ENCODE measurements around the gene AK3.
"Not testable (repeated sequence)": the region's sequence is repeated elsewhere in the genome, so short reads cannot be mapped to it uniquely, and the experiment has no call there.

The AK3 gene

DNA sequence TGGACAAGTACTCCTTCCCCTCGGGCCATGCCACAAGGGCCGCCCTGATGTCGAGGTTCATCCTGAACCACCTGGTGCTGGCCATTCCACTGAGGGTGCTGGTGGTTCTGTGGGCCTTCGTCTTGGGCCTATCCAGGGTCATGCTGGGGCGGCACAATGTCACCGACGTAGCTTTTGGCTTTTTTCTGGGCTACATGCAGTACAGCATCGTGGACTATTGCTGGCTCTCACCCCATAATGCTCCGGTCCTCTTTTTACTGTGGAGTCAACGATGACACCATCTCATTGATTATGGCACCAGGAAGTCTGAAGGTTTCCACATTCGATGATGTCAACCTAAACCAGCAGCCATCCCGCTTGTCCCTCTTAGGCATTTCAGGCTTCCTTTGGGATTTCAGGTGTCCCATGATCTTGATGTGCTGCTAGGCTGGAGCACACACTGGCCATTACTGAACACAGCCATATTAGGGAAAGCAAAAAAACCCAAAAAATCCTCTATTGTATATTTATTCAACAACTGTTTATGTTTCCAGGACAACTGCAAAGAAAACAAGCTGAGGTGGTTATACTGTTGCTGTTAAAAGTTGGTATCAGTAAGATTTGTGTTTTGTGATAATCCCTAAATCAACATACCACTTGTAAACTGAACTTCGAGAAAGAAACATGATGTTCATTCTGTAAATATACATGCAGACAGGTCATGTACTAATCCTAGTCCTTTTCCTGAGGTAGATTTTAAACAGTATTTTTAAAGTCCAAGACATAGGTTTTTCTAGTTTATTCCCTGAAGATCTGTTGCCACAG is 77.8 kb downstream of the AK3 start:
- DNase-seq, result no peak

DNA sequence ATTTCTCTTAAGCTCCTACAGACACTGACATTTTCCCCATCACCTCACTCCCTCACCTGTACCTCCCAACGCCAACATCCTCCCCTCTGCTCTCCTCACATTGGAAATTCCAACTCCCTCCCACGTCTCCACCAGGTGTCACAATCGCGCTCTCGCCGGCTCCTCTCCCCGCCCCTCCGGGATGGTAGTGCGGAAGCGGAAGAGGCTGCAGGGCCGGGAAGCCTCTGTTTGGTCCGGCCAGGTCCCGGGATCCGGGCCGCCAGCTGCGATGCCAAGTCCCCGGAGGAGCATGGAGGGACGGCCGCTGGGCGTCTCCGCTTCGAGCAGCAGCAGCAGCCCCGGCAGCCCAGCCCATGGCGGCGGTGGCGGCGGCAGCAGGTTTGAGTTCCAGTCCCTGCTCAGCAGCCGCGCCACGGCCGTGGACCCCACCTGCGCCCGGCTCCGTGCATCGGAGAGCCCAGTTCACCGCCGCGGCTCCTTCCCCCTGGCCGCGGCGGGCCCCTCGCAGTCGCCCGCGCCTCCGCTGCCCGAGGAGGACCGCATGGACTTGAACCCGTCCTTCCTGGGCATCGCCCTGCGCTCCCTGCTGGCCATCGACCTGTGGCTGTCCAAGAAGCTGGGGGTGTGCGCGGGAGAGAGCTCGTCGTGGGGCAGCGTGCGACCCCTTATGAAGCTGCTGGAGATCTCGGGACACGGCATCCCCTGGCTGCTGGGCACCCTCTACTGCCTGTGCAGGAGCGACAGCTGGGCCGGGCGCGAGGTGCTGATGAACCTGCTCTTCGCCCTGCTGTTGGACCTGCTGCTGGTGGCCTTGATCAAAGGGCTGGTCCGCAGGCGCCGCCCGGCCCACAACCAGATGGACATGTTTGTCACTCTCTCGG is 78.7 kb downstream of the AK3 start, which contains the start of gene PLPP6:
PLPP6 (plus strand) TSS at position 187 of the 881 bp plus-strand sequence; CDS start at position 269, 82 bp downstream.
- peak; percentile 90 for DNase-seq

DNA sequence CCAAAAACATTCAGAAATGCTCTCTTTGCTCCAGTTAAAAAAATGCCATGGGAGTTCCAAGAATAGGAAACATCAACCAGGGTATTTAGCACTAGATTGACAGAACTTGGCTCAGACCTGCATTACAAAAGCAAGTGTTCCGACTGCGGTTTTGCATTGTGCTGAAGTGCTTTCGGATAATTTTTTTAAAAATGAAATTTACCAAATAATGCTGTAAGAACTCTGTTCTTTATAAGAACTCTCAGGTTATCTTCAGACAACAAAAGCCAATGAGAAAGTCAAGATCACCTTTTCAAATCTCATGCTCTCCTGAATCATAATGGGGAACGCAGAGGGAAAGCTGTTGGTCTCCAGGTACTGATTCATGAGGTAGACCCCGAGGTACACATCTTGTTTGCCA is 79.4 kb downstream of the AK3 start:
- DNase-seq, result no peak

DNA sequence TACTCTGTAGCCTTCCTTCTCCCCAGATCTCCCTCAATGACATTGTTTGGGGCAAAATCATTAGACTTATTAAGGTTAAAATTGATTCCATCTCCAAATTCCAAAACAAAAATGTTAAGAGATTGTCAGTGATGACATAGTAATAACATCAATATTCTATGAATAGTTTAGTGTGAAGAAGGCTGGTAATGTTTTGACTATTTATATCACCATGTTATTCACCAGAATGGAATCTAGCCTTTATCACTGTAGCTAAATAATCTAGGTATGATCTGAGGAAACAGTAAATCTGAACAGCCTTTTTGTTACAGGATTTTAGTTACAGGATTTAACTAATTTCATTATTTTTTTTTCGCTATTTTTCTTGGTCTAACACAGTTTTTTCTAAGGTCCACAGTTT is 79.8 kb downstream of the AK3 start:
- no peak for DNase-seq

DNA sequence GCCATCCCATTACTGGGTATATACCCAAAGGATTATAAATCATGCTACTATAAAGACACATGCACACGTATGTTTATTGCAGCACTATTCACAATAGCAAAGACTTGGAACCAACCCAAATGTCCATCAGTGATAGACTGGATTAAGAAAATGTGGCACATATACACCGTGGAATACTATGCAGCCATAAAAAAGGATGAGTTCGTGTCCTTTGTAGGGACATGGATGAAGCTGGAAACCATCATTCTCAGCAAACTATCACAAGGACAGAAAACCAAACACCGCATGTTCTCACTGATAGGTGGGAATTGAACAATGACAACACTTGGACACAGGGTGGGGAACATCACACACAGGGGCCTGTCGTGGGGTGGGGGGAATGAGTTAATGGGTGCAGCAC is 80.3 kb downstream of the AK3 start:
- DNase-seq, result not testable (repeated sequence)
